Fibroblast of lung (primary cell): ENCODE data around the gene ICA1L.
"Not testable (repeated sequence)": the region's sequence is repeated elsewhere in the genome, so short reads cannot be mapped to it uniquely, and the experiment has no call there.

Source experiments
- CTCF ChIP-seq, 2 donors: IDR thresholded peaks in 1 of 2; conservative IDR thresholded peaks in 1 of 2; 1 replicate in 1 of 2; 2 replicates in 1 of 2; pipeline ENCODE4 v1.5.1; 2011 to 2012; ENCODE audit warnings: low read length in 2 of 2, control low read depth in 1 of 2, inconsistent platforms in 1 of 2, low read depth in 1 of 2, mild to moderate bottlenecking in 1 of 2
- EZH2 ChIP-seq: IDR thresholded peaks from 2 replicates; pipeline ENCODE4 v1.5.1; 2012; ENCODE audit warnings: low read length, control low read depth, mild to moderate bottlenecking; ENCODE audit errors: missing control alignments

- TF ChIP-seq CTCF (conservative IDR thresholded peaks at IDR 0.05 in 1 of 2, IDR thresholded peaks at IDR 0.05 in 1 of 2; ENCODE audit: low read depth in 1 of 2, low read length in 2 of 2); EZH2: not testable (repeated sequence)
Observed at GRCh38 chr2:202912342-202913201, 41.0 kb upstream of the ICA1L start.
